Osteoblast (primary cell): ENCODE measurements around the gene MIS18BP1. TPM values are rescaled to one million over a fixed set of nuclear protein-coding genes. Genes with fewer than 3 reads are reported as not detected.
A peak's percentile ranks its signal among the peaks of the same experiment; 100 is the strongest.
"Not testable (repeated sequence)": the region's sequence is repeated elsewhere in the genome, so short reads cannot be mapped to it uniquely, and the experiment has no call there.

Experiments
- DNase-seq: peaks from one replicate; pipeline ENCODE4 v3.0.0; 2011; ENCODE audit warnings: low spot score, mixed read lengths; ENCODE audit not compliant: insufficient read length; ENCODE audit errors: missing footprints
- H2AFZ ChIP-seq: 2 replicates; pipeline ENCODE4 v1.6.0; 2011; ENCODE audit warnings: mild to moderate bottlenecking, low read length
- H3K27ac ChIP-seq: 2 replicates; pipeline ENCODE4 v1.5.1; 2011; ENCODE audit warnings: mild to moderate bottlenecking, low read depth, low read length, moderate library complexity
- H3K27me3 ChIP-seq: 2 replicates; pipeline ENCODE4 v1.6.0; 2012; ENCODE audit warnings: mild to moderate bottlenecking, control low read depth, inconsistent platforms, low read length, moderate library complexity; ENCODE audit not compliant: insufficient read depth
- H3K36me3 ChIP-seq: 2 replicates; pipeline ENCODE4 v1.5.1; 2011; ENCODE audit warnings: mild to moderate bottlenecking, low read length, control low read depth, moderate library complexity; ENCODE audit not compliant: insufficient read depth
- H3K4me1 ChIP-seq: 2 replicates; pipeline ENCODE4 v1.5.1; 2011; ENCODE audit warnings: mild to moderate bottlenecking, low read length, control low read depth, moderate library complexity; ENCODE audit not compliant: insufficient read depth
- H3K4me2 ChIP-seq: 2 replicates; pipeline ENCODE4 v1.6.0; 2011; ENCODE audit warnings: mild to moderate bottlenecking, low read length; ENCODE audit not compliant: insufficient read depth
- H3K4me3 ChIP-seq: fragments of 200-600 bp; sonication (generic); 3 replicates; pipeline ENCODE4 v1.5.1; 2012; ENCODE audit warnings: mild to moderate bottlenecking, low read length, inconsistent platforms; ENCODE audit not compliant: insufficient read depth
- H3K79me2 ChIP-seq: 2 replicates; pipeline ENCODE4 v1.6.0; 2012; ENCODE audit warnings: mild to moderate bottlenecking, low read length, control low read depth, inconsistent platforms; ENCODE audit not compliant: insufficient read depth
- H3K9me3 ChIP-seq: 2 replicates; pipeline ENCODE4 v1.5.1; 2011; ENCODE audit warnings: low read depth, low read length, control low read depth
- H4K20me1 ChIP-seq: 2 replicates; pipeline ENCODE4 v1.6.0; 2012; ENCODE audit warnings: mild to moderate bottlenecking, low read length, control low read depth; ENCODE audit not compliant: insufficient read depth
- CTCF ChIP-seq: IDR thresholded peaks from 2 replicates; pipeline ENCODE4 v1.5.1; 2011; ENCODE audit warnings: mild to moderate bottlenecking, low read depth, low read length, moderate library complexity; ENCODE audit errors: extremely low read depth
- total RNA-seq: library from RNA; depleted of rRNA; stranded (reverse); fragments of >200 nt; gene quantifications from 2 replicates; pipeline ENCODE4 v1.2.3, GENCODE V29; 2012

MIS18BP1 gene
- total RNA-seq, 1 donor, result 29.7 TPM

DNA sequence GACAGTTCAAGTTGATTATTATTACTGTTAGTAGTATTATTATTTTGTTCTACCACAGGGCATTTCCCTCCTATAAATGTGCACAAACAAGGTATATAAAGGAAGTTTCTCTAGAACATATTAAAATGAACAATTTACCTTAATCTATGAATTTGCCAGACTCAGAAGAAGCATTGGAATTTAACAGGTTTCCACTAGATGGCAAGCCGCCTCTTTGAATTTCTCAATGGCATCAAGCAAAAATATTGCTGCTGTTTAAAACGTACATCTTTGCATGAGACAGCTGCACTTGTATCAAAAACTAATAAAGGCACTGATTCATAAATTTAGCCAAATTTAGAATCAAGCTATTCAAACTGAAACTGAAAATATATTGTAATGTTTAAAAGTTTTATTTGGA is 34.6 kb upstream of the MIS18BP1 start:
- no peak for DNase-seq
- no peak overlapping the region for H3K27ac ChIP-seq
- no peaks in the 10 kb centered on the region for H3K79me2 ChIP-seq
- H3K27me3 ChIP-seq, result no peaks in the 10 kb centered on the region
- TF ChIP-seq CTCF, result peak; percentile 7
- no peaks in the 10 kb centered on the region for H3K9me3 ChIP-seq
- H4K20me1 ChIP-seq, result no peaks in the 10 kb centered on the region
- no peak overlapping the region for H2AFZ ChIP-seq
- H3K36me3 ChIP-seq, result no peaks in the 10 kb centered on the region
- H3K4me1 ChIP-seq, result no peaks in the 10 kb centered on the region
- no peak overlapping the region for H3K4me3 ChIP-seq
- no peak overlapping the region for H3K4me2 ChIP-seq

DNA sequence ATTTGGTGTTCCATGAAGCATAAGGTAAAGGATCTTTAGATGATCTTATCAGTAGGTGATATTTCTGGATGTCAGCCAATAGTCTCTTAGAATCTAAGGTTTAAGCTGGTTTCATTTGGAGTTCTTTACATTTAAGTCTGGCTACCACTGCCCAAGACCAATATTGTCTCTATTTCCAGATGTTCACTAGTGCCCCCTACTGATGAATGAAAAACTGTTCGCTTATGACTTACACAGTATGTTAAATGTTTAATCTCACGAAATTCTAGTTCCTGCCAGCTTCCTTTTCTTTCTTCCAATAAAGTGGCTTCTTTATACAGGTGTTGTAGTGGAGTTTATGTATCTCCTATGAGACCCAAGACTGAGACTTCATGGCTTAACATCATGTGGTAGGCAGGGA is 31.8 kb upstream of the MIS18BP1 start:
- Histone ChIP-seq H3K4me1 (no peaks in the 10 kb centered on the region), H3K4me2 (no peak overlapping the region), H4K20me1 (no peaks in the 10 kb centered on the region), H3K79me2 (no peaks in the 10 kb centered on the region), H3K27ac (no peak overlapping the region), H3K27me3 (no peaks in the 10 kb centered on the region), H2AFZ (no peak overlapping the region), H3K9me3 (no peaks in the 10 kb centered on the region), H3K36me3 (no peaks in the 10 kb centered on the region), H3K4me3 (no peak overlapping the region)
- no peak for DNase-seq
- peak; percentile 23 for TF ChIP-seq CTCF

DNA sequence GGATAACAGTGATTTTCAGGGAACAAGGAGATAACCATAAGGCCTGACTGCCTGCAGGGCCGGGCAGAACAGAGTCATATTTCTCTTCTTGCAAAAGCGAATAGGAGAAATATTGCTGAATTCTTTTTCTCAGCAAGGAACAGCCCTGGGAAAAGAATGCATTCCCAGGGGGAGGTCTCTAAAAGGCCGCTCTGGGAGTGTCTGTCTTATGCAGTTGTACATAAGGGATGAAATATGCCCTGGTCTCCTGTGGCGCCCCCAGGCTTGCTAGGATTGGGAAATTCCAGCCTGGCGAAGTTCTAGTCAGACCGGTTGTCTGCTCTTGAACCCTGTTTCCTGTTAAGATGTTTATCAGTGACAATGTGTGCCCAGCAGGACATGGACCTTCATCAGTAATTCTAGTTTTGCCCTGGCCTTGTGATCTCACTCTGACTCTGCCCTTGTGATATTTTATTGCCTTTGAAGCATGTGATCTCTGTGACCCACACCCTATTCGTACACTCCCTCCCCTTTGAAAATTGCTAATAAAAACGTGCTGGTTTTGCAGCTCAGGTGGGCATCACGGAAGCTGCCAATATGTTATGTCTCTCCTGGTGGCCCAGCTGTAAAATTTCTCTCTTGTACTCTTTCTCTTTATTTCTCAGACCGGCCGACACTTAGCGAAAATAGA is 28.9 kb upstream of the MIS18BP1 start:
- H3K79me2 ChIP-seq, result not testable (repeated sequence)

DNA sequence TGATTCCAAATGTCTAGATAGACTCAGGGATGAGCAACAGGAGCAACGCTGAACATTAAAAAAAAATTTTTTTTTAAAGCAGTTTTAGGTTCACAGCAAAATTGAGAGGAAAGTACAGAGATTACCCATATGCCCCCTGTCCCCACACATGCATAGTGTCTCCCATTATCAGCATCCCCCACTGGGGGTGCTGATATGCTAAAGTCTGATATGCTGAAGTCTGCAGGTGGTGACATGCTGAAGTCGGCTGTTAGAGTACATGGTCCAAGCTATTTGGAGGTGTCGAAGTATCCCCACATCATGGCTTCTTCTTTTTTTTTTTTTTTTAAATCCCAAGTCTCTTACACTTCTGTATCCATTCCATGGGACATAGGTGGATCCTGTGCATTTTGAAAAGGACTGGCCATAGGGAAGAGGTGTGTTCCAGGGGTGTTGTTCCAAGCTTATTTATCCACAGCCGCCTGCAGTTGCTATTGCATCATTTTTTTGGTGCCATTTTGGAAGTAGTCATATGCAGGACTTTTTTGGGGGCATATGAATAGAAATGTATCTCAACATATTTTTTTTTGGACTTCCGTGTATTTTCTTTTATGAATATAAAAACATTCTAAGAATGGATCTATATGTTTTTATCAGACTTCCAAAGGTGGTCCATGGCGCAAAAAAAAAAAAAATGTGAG is 19.0 kb upstream of the MIS18BP1 start:
- H3K4me1 ChIP-seq, result no peaks in the 10 kb centered on the region
- no peaks in the 10 kb centered on the region for H4K20me1 ChIP-seq
- H3K79me2 ChIP-seq, result no peaks in the 10 kb centered on the region
- H3K4me3 ChIP-seq, result no peak overlapping the region
- no peaks in the 10 kb centered on the region for H3K9me3 ChIP-seq
- no peak for TF ChIP-seq CTCF
- H3K27me3 ChIP-seq, result no peaks in the 10 kb centered on the region
- H3K36me3 ChIP-seq, result no peaks in the 10 kb centered on the region
- no peak overlapping the region for H2AFZ ChIP-seq
- no peak for DNase-seq
- no peak overlapping the region for H3K4me2 ChIP-seq
- no peak overlapping the region for H3K27ac ChIP-seq

More for the DNA sequence above, 28.9 kb upstream of the MIS18BP1 start:
- not testable (repeated sequence) for H3K4me1 ChIP-seq, H3K27me3 ChIP-seq, H3K27ac ChIP-seq, DNase-seq, H4K20me1 ChIP-seq, H2AFZ ChIP-seq, H3K4me2 ChIP-seq, H3K9me3 ChIP-seq, H3K36me3 ChIP-seq, H3K4me3 ChIP-seq
